Ascending aorta (tissue), 2 donors: ENCODE results near the gene KRTAP9-8. TPM values are rescaled to one million over a fixed set of nuclear protein-coding genes. Genes with fewer than 3 reads are reported as not detected.
"Not testable (repeated sequence)": the region's sequence is repeated elsewhere in the genome, so short reads cannot be mapped to it uniquely, and the experiment has no call there.

Source experiments
- DNase-seq, 2 donors: peaks; one replicate each; pipeline ENCODE4 v3.0.0-alpha.2; 2019; ENCODE audit warnings: low spot score in 2 of 2
- H3K27ac ChIP-seq, 2 donors: fragments of 200-600 bp; sonication (generic); one replicate each; pipeline ENCODE4 v1.5.1; 2016 to 2017; ENCODE audit warnings: mild to moderate bottlenecking in 1 of 2
- H3K27me3 ChIP-seq: fragments of 200-600 bp; sonication (generic); one replicate; pipeline ENCODE4 v1.5.1; 2017
- H3K36me3 ChIP-seq, 2 donors: fragments of 200-600 bp; sonication (generic); one replicate each; pipeline ENCODE4 v1.5.1; 2016
- H3K4me1 ChIP-seq, 2 donors: fragments of 200-600 bp; sonication (generic); one replicate each; pipeline ENCODE4 v1.5.1; 2016 to 2017; ENCODE audit warnings: mild to moderate bottlenecking in 1 of 2
- H3K4me3 ChIP-seq, 2 donors: fragments of 200-600 bp; sonication (generic); one replicate each; pipeline ENCODE4 v1.5.1; 2016 to 2017; ENCODE audit warnings: mild to moderate bottlenecking in 1 of 2
- H3K9me3 ChIP-seq, 2 donors: fragments of 200-600 bp; sonication (generic); one replicate each; pipeline ENCODE4 v1.5.1; 2016
- intact Hi-C: fragments of 100-400 bp; cut with DNase I; formaldehyde crosslinking; loops from one replicate; pipeline ENCODE4 v1.15.1; 2023
- total RNA-seq: library from RNA; depleted of rRNA; stranded (reverse); fragments of >200 nt; gene quantifications from one replicate; pipeline ENCODE4 v1.1.0, GENCODE V29; 2016
- TF ChIP-seq, protein P1 (sequence below), 3 experiments: fragments of 200-600 bp in 2 of 3; fragments of 450-650 bp in 1 of 3; sonication (generic) in 2 of 3; IDR thresholded peaks; one replicate each; pipeline ENCODE4 v1.5.1; 2016 to 2019; ENCODE audit warnings: antibody characterized with exemption in 3 of 3, mild to moderate bottlenecking in 1 of 3, moderate library complexity in 1 of 3

Gene KRTAP9-8
- total RNA-seq, 1 donor from 2014 or later, result not detected

DNA sequence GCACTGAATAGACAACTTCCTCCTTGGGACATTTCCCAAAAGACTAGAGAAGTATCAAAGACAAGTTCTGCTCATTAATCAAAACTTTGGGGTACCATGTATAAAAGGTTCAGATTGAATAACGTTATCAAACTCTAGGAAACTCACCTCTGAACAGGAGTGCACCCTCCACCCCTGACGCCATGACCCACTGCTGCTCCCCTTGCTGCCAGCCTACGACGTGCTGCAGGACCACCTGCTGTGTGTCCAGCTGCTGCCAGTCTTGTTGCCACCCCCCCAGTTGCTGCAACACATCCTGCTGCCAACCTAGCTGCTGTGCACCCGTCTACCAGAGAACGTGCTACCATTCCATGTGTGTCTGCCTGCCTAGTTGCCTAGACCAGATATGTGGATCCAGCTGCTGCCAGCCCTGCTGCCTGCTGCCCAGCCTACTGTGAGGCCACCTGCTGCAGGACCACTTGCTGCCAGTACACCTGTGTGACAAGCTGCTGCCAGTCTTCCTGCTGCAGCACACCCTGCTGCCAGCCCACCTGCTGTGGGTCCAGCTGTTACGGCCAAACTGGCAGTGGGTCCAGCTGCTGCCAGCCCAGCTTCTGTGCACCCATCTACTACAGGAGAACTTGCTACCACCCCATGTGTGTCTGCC is 25.2 kb upstream of the KRTAP9-8 start:
- H3K27me3 ChIP-seq, result no peaks in the 10 kb centered on the region
- no peak for DNase-seq
- H3K4me1 ChIP-seq, result no peaks in the 10 kb centered on the region
- no peak overlapping the region for H3K27ac ChIP-seq
- intact Hi-C loops, result no loop called here
- no peaks in the 10 kb centered on the region for H3K36me3 ChIP-seq
- TF ChIP-seq, protein P1, sequence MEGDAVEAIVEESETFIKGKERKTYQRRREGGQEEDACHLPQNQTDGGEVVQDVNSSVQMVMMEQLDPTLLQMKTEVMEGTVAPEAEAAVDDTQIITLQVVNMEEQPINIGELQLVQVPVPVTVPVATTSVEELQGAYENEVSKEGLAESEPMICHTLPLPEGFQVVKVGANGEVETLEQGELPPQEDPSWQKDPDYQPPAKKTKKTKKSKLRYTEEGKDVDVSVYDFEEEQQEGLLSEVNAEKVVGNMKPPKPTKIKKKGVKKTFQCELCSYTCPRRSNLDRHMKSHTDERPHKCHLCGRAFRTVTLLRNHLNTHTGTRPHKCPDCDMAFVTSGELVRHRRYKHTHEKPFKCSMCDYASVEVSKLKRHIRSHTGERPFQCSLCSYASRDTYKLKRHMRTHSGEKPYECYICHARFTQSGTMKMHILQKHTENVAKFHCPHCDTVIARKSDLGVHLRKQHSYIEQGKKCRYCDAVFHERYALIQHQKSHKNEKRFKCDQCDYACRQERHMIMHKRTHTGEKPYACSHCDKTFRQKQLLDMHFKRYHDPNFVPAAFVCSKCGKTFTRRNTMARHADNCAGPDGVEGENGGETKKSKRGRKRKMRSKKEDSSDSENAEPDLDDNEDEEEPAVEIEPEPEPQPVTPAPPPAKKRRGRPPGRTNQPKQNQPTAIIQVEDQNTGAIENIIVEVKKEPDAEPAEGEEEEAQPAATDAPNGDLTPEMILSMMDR (IDR thresholded peaks at IDR 0.05), result no peak
- H3K9me3 ChIP-seq, result no peaks in the 10 kb centered on the region
- H3K4me3 ChIP-seq, result no peak overlapping the region

DNA sequence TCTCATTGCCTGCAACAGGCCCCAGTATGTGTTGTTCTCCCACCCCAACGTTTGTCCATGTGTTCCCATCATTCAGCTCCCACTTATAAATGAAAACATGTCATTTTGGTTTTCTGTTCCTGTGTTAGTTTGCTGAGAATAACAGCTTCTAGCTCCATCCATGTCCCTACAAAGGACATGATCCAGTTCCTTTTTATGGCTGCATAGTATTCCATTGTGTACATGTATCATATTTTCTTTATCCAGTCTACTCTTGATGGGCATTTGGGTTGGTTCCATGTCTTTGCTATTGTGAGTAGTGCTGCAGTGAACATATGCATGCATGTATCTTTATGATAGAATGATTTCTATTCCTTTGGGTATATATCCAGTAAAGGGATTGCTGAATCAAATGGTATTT is 22.1 kb upstream of the KRTAP9-8 start:
- H3K36me3 ChIP-seq, result no peaks in the 10 kb centered on the region
- H3K27me3 ChIP-seq, result no peaks in the 10 kb centered on the region
- no peak for DNase-seq
- no peak overlapping the region for H3K4me3 ChIP-seq
- H3K27ac ChIP-seq, result no peak overlapping the region
- no peaks in the 10 kb centered on the region for H3K9me3 ChIP-seq
- TF ChIP-seq, protein P1 (IDR thresholded peaks at IDR 0.05), result no peak
- H3K4me1 ChIP-seq, result no peaks in the 10 kb centered on the region
- intact Hi-C loops, result no loop called here

DNA sequence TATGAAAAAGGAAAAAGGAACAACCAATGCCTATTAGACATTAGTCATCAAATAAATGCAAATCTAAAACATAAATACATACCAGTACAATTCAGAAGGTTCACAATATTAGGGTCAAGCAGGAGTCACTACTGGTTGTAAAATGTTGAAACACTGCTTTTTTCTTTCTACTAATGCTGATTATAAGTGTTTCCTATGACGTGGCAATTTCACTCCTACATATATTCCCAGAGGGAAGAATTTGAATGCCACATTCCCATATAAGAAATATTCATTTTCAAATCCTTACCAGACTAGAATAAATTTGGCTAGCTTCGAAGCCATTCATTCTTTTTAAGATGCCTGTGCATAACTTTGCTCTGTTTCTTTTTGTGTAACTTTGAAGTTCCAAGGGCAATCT is 14.0 kb upstream of the KRTAP9-8 start:
- TF ChIP-seq, protein P1 (IDR thresholded peaks at IDR 0.05), result no peak
- intact Hi-C loops, result no loop called here
- H3K4me3 ChIP-seq, result no peak overlapping the region
- H3K4me1 ChIP-seq, result no peaks in the 10 kb centered on the region
- no peaks in the 10 kb centered on the region for H3K36me3 ChIP-seq
- H3K27ac ChIP-seq, result no peak overlapping the region
- DNase-seq, result no peak
- H3K9me3 ChIP-seq, result no peaks in the 10 kb centered on the region
- no peaks in the 10 kb centered on the region for H3K27me3 ChIP-seq

DNA sequence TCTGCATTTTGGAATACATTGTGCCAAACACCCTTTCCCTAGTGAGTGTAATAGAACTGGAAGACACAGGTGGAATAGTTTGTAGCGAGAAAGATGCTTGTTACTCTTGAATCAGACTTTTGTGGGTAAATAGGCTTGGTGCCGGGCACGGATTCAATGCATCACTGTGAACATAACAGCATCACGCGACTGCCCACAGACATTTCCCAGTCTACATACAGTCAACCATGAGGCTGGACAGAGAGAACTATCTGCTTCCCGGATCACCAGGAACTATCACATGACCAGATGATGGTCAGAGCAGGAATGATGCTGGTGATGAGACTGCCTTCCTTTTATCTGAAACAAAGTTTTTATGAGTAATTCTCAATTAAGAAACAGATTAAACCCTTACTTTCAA is 11.7 kb upstream of the KRTAP9-8 start:
- no peaks in the 10 kb centered on the region for H3K4me1 ChIP-seq
- no peak for DNase-seq
- no peaks in the 10 kb centered on the region for H3K36me3 ChIP-seq
- intact Hi-C loops, result no loop called here
- no peak overlapping the region for H3K27ac ChIP-seq
- H3K9me3 ChIP-seq, result no peaks in the 10 kb centered on the region
- TF ChIP-seq, protein P1 (IDR thresholded peaks at IDR 0.05), result no peak
- H3K27me3 ChIP-seq, result no peaks in the 10 kb centered on the region
- H3K4me3 ChIP-seq, result no peak overlapping the region

DNA sequence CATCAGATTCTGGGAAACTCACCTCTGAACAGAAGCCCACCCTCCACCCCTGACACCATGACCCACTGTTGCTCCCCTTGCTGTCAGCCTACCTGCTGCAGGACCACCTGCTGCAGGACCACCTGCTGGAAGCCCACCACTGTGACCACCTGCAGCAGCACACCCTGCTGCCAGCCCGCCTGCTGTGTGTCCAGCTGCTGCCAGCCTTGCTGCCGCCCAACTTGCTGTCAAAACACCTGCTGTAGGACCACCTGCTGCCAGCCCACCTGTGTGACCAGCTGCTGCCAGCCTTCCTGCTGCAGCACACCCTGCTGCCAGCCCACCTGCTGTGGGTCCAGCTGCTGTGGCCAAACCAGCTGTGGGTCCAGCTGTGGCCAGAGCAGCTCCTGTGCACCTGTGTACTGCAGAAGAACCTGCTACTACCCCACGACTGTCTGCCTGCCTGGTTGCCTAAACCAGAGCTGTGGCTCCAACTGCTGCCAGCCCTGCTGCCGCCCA is 11.2 kb upstream of the KRTAP9-8 start, which contains the start of gene KRTAP9-2:
KRTAP9-2 (plus strand) TSS at position 51 of the 498 bp plus-strand sequence; CDS start at position 58, 7 bp downstream.
- H3K4me1 ChIP-seq, H3K9me3 ChIP-seq, intact Hi-C loops, H3K36me3 ChIP-seq, H3K4me3 ChIP-seq, H3K27ac ChIP-seq, H3K27me3 ChIP-seq, DNase-seq: not testable (repeated sequence)

DNA sequence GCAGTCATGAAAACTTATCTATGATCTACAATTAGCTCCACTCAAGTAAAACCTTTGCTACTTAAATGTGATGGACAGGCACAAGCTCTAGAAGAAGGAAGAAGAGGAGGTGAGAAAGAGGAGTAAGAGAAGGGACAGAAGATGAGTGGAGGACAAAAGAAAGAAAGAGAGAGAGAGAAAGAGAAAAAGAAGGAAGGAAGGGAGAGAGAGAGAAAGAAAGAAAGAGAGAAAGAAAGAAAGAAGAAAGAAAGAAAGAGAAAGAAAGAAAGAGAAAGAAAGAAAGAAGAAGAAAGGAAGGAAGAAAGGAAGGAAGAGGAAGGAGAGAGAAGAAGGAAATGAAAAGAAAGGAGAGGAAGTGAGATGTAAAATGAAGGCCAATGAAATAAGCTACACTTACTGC is 7.7 kb upstream of the KRTAP9-8 start:
- TF ChIP-seq, protein P1 (IDR thresholded peaks at IDR 0.05), result no peak
- H3K4me3 ChIP-seq, result no peak overlapping the region
- no peak for DNase-seq
- no peaks in the 10 kb centered on the region for H3K27me3 ChIP-seq
- no peaks in the 10 kb centered on the region for H3K4me1 ChIP-seq
- H3K9me3 ChIP-seq, result no peaks in the 10 kb centered on the region
- H3K36me3 ChIP-seq, result no peaks in the 10 kb centered on the region
- H3K27ac ChIP-seq, result no peak overlapping the region
- intact Hi-C loops, result no loop called here
